ENCODE measurements around the gene TATDN2.

The TATDN2 gene

DNA sequence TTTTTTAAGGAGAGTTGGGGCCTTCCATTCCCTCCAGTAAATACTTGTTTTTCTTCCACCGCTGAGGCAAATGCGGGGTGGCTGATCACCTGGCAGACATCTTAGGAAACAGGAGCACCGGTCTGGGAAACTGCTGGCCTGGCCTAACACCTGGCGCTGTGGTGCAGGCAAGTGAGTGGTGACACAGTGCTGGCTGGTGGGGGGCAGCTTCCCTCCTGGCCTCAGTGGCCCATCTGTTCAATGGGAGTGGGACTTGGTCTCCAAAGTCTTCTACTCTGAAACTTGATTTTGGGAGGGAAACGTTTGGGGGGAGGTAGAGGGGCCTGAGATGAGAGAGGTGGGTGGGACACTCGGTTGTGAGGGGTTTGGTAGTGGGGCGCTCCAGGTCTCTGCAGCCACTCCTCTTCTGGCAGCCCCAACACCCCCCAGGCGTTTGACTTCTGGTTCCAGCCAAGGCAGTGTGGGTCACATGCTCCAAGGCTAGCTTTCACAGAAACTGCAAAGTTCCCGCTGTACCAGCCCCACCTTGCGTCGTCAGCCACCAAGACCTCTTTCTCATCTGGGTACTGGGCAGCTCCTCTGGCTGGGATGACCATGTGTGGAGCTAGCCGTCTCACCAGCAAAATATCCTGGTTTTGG is 39.8 kb downstream of the TATDN2 start:
- Histone ChIP-seq H3K36me3 (peaks cover 50 to 79% (median 68%) of the 10 kb centered on the region in 11 experiments; a peak in 21 of 22 replicates), H3K9ac (no peak overlapping the region; a peak in 1 of 22 replicates), H3K27ac (peak overlapping the region in 5 of 11 experiments; percentile 19 to 94 (median 90); a peak in 7 of 22 replicates), H3K4me1 (peaks cover 76 to 100% (median 97%) of the 10 kb centered on the region in 10 experiments), H3K4me2 (peak overlapping the region in 8 of 11 experiments; percentile 86 to 98 (median 92); a peak in 13 of 22 replicates), H4K20me1 (peaks cover 0 to 34% (median 6%) of the 10 kb centered on the region in 11 experiments; a peak in 8 of 22 replicates), H3K9me3 (replicated peaks in 1 of 11) (no peaks in the 10 kb centered on the region), H3K4me3 (no peak overlapping the region), H3K27me3 (no peaks in the 10 kb centered on the region)
- no peak for TF ChIP-seq Cebpa-rat (IDR thresholded peaks at IDR 0.05)

DNA sequence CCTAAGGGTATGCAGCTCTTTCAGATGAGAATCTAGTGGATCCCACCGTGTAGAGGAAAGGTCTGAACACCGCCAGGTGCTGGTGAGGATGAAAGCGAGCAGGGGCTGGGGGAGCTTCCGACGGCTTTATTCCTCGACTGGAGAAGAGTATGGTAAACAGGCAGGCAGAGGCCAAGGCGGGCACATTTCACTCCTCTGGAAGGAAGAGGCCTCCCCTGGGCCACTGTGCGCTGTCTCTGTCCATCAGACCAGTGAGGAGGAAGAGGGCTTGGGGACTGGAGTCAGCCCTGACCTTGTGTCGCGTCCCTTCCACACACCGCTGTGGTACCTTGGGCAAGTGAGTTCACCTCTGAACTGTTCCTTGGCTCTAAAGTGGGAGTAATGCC is 40.3 kb downstream of the TATDN2 start:
- Histone ChIP-seq H3K27ac (peak overlapping the region in 6 of 11 experiments; percentile 19 to 94 (median 90); a peak in 9 of 22 replicates), H4K20me1 (peaks cover 0 to 30% (median 6%) of the 10 kb centered on the region in 11 experiments; a peak in 8 of 22 replicates), H3K9me3 (replicated peaks in 1 of 11) (no peaks in the 10 kb centered on the region), H3K9ac (peak overlapping the region in 2 of 11 experiments; percentile 80 to 84; a peak in 4 of 22 replicates), H3K4me3 (no peak overlapping the region), H3K4me2 (peak overlapping the region in 8 of 11 experiments; percentile 86 to 98 (median 92); a peak in 14 of 22 replicates), H3K27me3 (no peaks in the 10 kb centered on the region), H3K36me3 (peaks cover 45 to 75% (median 62%) of the 10 kb centered on the region in 11 experiments; a peak in 21 of 22 replicates), H3K4me1 (peaks cover 76 to 100% (median 97%) of the 10 kb centered on the region in 10 experiments)
- no peak for TF ChIP-seq Cebpa-rat (IDR thresholded peaks at IDR 0.05)

DNA sequence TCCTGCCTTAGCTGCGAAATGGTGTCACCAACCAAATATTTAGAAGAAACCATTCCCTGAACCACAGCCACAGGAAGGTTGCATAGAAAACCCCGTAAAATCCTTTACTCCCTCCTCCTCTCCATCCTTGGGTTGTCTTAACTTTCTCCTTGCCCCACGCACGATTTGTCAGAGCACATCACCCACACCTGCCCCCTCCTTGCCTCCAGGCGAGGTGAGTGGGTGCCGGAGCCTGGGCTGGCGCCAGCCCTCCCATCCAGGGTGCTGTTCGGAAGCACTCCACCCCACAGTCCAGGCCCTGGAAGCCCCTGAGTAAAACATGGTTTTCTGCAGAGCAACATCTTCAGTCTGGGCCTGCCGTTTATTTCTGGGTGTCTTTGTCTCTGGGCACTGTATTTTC is 40.8 kb downstream of the TATDN2 start:
- peaks cover 76 to 100% (median 97%) of the 10 kb centered on the region in 10 experiments for H3K4me1 ChIP-seq
- no peak for TF ChIP-seq Cebpa-rat (IDR thresholded peaks at IDR 0.05)

DNA sequence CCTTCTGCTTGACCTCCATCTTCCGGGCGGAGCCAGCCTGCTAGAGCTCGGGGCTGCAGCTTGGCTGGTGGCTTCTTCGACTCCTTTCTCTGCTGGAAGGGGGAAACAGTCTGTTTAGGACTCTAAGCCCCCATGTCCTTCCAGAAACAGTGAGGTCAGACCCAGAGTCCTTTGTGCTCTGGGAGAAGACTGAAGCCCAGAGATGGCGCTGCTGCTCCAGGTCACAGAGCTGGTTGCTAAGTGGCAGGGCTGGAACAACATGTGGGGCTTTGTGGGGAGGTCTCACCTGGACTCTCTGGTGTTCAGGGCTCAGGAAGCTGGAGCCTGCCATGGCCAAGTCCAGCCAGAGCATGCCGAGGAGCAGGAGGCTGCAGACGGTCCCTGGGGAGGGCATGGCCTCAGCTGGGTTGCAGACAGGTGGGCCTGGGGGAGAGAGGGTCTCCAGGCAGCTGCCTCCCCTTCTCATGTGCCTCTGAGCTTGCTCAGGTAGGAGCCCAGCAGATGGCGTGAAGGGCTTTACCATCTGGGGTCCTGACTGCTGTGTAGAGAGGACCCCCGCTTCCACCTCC is 41.6 kb downstream of the TATDN2 start:
- peak overlapping the region in 8 of 11 experiments; percentile 14 to 84 (median 78); a peak in 10 of 22 replicates for H3K9ac ChIP-seq
- H3K27ac ChIP-seq, result peak overlapping the region in 9 of 11 experiments; percentile 15 to 94 (median 88); a peak in 16 of 22 replicates
- TF ChIP-seq Cebpa-rat (IDR thresholded peaks at IDR 0.05), result no peak
- peaks cover 38 to 75% (median 62%) of the 10 kb centered on the region in 11 experiments; a peak in 21 of 22 replicates for H3K36me3 ChIP-seq
- peaks cover 75 to 100% (median 97%) of the 10 kb centered on the region in 10 experiments for H3K4me1 ChIP-seq
- peaks cover 0 to 17% (median 1%) of the 10 kb centered on the region in 11 experiments; a peak in 8 of 22 replicates for H4K20me1 ChIP-seq
- no peaks in the 10 kb centered on the region for H3K9me3 ChIP-seq (replicated peaks in 1 of 11)
- H3K4me3 ChIP-seq, result peak overlapping the region in 1 of 10 experiments; percentile 5; a peak in 1 of 20 replicates
- H3K4me2 ChIP-seq, result peak overlapping the region; percentile 82 to 98 (median 91)
- no peaks in the 10 kb centered on the region for H3K27me3 ChIP-seq

More for the DNA sequence above, 40.8 kb downstream of the TATDN2 start:
- Histone ChIP-seq H3K4me3 (no peak overlapping the region), H3K9me3 (replicated peaks in 1 of 11) (no peaks in the 10 kb centered on the region), H3K36me3 (peaks cover 40 to 75% (median 58%) of the 10 kb centered on the region in 11 experiments; a peak in 21 of 22 replicates), H4K20me1 (peaks cover 0 to 25% (median 6%) of the 10 kb centered on the region in 11 experiments; a peak in 8 of 22 replicates), H3K27ac (peak overlapping the region in 8 of 11 experiments; percentile 82 to 94 (median 88); a peak in 11 of 22 replicates), H3K4me2 (peak overlapping the region in 10 of 11 experiments; percentile 3 to 98 (median 92); a peak in 19 of 22 replicates), H3K27me3 (no peaks in the 10 kb centered on the region), H3K9ac (peak overlapping the region in 8 of 11 experiments; percentile 14 to 84 (median 32); a peak in 11 of 22 replicates)

DNA sequence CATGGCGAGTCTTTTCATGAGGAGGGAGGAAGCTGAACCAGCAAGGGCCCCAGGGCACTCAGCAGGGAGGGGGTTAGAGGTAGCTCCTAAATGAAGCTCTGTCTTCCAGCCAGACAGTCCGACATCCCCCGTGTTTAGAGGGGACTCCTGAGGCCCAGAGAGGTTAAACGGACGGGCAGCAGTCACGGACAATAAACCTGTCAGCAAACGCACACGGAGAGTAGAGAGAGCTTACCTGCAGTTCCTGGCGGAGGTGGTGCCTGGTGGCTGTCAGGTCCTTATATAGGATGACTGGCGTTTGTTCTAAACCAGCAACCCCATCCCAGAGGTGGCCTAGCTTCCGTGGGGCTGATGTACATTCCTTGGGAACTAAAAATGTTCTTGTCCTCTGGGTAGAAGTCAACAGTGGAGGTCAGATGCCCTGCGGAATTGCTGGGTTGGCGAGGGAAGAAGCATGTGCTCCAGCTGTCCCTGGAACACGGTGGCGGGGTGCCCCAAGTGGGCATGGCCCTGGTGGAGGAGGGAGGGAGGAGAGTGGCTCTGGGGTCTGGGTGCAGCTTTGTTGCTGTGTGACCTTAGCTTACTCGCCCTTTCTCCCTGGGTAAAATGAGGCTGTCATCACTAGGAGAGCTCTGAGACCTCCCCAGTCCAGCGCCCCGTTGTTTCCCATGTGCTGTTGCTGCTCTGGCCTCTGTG is 42.4 kb downstream of the TATDN2 start:
- Histone ChIP-seq H3K9ac (peak overlapping the region in 10 of 11 experiments; percentile 9 to 84 (median 76); a peak in 13 of 22 replicates), H4K20me1 (peaks cover 0 to 11% (median 0%) of the 10 kb centered on the region in 11 experiments; a peak in 4 of 22 replicates), H3K36me3 (peaks cover 44 to 75% (median 63%) of the 10 kb centered on the region in 11 experiments), H3K4me3 (peak overlapping the region in 2 of 10 experiments; percentile 13 to 65; a peak in 1 of 20 replicates), H3K4me2 (peak overlapping the region; percentile 82 to 98 (median 91)), H3K9me3 (replicated peaks in 1 of 11) (0 out of 22 replicates have a peak, but pooled peaks cover 0 to 6% (median 0%) of the 10 kb centered on the region in 11 experiments), H3K27ac (peak overlapping the region in 10 of 11 experiments; percentile 14 to 94 (median 88); a peak in 17 of 22 replicates), H3K27me3 (no peaks in the 10 kb centered on the region), H3K4me1 (peaks cover 67 to 99% (median 93%) of the 10 kb centered on the region in 10 experiments)
- no peak for TF ChIP-seq Cebpa-rat (IDR thresholded peaks at IDR 0.05)

DNA sequence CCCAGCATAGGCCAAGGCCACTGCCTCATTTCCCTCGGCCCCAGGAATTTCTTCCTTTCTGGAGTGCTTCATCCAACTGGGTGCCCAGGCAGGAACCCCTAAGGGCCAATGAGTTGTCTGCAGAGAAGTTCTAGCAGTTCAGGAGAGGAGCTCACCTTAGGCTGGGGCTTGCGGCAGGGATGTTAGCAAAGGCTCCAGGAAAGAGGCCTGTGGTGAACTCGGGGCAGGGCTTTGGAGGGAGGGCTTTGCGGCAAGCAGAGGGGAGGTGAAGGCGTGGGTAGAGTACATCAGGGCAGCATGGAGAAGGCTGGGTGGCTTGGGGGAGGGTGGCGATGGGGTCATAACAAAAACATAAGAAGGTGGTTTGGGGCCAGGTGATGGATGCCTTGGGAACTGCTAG is 43.4 kb downstream of the TATDN2 start:
- Histone ChIP-seq H3K36me3 (peaks cover 44 to 75% (median 63%) of the 10 kb centered on the region in 11 experiments), H3K9me3 (replicated peaks in 1 of 11) (peaks cover 0 to 10% (median 4%) of the 10 kb centered on the region in 11 experiments; a peak in 17 of 22 replicates), H3K4me3 (peak overlapping the region in 7 of 10 experiments; percentile 43 to 65 (median 52); a peak in 10 of 20 replicates), H3K9ac (peak overlapping the region in 9 of 11 experiments; percentile 25 to 84 (median 77); a peak in 15 of 22 replicates), H4K20me1 (peaks cover 0 to 8% (median 0%) of the 10 kb centered on the region in 11 experiments; a peak in 3 of 22 replicates), H3K27me3 (no peaks in the 10 kb centered on the region), H3K27ac (peak overlapping the region in 9 of 11 experiments; percentile 82 to 94 (median 88); a peak in 19 of 22 replicates), H3K4me1 (peaks cover 62 to 89% (median 83%) of the 10 kb centered on the region in 10 experiments), H3K4me2 (peak overlapping the region; percentile 82 to 98 (median 91))
- TF ChIP-seq Cebpa-rat (IDR thresholded peaks at IDR 0.05), result no peak

DNA sequence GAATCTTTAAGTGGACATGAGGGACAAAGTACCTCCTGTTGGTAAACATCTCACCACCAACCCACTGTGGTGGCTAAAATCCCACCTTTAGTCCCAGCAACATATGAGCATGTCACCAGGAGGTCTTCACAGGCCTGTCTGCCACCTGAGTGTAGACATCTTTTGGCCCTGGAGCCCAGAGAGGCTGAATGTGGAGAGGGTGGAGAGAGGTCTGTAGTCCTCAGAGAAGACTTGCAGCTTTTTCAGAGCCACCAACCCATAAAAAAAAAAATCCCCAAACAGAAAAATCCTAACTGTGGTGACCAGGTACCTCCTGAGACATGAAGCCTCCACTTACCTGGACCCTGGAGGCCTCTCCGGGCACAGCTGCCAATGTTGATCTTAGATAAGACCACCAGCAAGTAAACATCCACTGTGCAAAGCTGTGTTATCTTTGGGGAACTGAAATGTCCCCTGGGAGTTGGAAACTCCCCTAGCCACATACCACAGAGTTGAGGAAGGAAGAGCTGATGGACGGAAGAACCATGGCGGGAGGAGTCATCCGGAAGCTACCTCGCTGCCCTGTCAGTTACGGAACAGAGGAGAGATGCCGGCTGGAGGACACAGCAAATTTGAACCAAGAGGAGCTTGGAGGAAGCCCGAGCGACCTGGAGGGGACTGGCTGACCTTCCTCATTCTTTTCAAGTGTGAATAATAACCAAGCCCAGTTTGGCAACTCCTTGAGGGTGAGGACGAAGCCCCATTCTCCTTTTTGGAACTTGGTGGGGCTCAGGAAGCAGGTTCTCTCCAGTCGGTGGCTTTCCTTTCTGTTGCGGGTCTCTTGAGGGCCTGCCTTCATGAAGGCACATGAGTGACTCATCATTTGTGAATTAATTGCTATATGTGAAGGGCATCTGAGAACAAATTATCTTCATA is 44.5 kb downstream of the TATDN2 start, which contains the start of gene GHRL:
Gene GHRL, minus strand, starts transcription at position 443 of the 915 bp plus-strand sequence. CDS start 2,767 bp downstream, outside the sequence.
- peaks cover 0 to 16% (median 9%) of the 10 kb centered on the region in 11 experiments; a peak in 17 of 22 replicates for H3K9me3 ChIP-seq (replicated peaks in 1 of 11)
- H3K4me3 ChIP-seq, result peak within 1 kb of the TSS in 9 of 10 experiments; percentile 24 to 65 (median 50); a peak in 18 of 20 replicates
- H3K36me3 ChIP-seq, result peaks cover 38 to 70% (median 57%) of the 10 kb centered on the region in 11 experiments
- H4K20me1 ChIP-seq, result peaks cover 0 to 6% (median 0%) of the 10 kb centered on the region in 11 experiments; a peak in 2 of 22 replicates
- H3K27ac ChIP-seq, result peak within 1 kb of the TSS; percentile 24 to 94 (median 87); a peak in 21 of 22 replicates
- H3K27me3 ChIP-seq, result no peaks in the 10 kb centered on the region
- peak within 1 kb of the TSS; percentile 39 to 84 (median 75); a peak in 21 of 22 replicates for H3K9ac ChIP-seq
- peak within 1 kb of the TSS; percentile 82 to 98 (median 91) for H3K4me2 ChIP-seq
- TF ChIP-seq Cebpa-rat (IDR thresholded peaks at IDR 0.05), result 0 out of 22 replicates have a peak, but pooled peaks of 1 of the 11 experiments have one; percentile 37
- peaks cover 62 to 78% (median 73%) of the 10 kb centered on the region in 10 experiments for H3K4me1 ChIP-seq

Data from BLaER1 treated with 17β-estradiol and CSF1 and Interleukin-3, amounts not matched to agents 10 nM and 100 nM (cell line).